ENCODE measurements around the gene ARID5B. TPM values are rescaled to one million over a fixed set of nuclear protein-coding genes. Genes with fewer than 3 reads are reported as not detected.

The ARID5B gene
- total and polyA plus RNA-seq, 2 donors (not counting 1 experiment from before 2014, with no cell fraction given) = 118 to 145 TPM

DNA sequence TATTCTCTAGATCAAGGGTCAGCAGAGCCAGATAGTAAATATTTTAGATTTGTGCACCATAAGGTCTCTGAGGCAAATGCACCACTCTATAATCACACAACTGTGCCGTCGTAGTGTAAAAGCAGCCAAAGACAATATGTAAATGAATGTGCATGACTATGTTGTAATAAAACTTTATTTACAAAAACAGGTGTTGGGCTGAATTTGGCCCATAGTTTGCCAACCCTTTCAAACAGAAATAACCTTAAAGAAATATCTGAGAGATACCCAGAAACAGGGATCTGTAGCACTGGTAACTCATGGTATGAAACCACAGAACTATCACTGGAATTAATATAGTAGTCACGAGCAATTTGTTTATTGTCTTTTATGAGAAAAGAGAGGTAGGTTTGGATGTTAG, 86.0 kb downstream of the ARID5B start:
- Histone ChIP-seq H3K27me3 (ENCODE audit: control insufficient read depth, insufficient read depth, low read length) (no peaks in the 10 kb centered on the region), H2AFZ (ENCODE audit: low read length) (no peak overlapping the region), H3K9me3 (ENCODE audit: control insufficient read depth, insufficient read depth, low read depth, low read length) (no peaks in the 10 kb centered on the region), H3K4me1 (ENCODE audit: control insufficient read depth, extremely low read depth, insufficient read depth, low read length) (peaks cover 9% of the 10 kb centered on the region), H3K9ac (ENCODE audit: insufficient read depth, low read length) (no peak overlapping the region), H4K20me1 (ENCODE audit: control insufficient read depth, extremely low read depth, insufficient read depth, low read length) (no peaks in the 10 kb centered on the region), H3K27ac (ENCODE audit: insufficient read depth, low read length) (no peak overlapping the region), H3K79me2 (ENCODE audit: control insufficient read depth, insufficient read depth, low read length) (peaks cover 31% of the 10 kb centered on the region), H3K4me3 (replicated peaks in 1 of 4; ENCODE audit: control extremely low read depth in 1 of 4, insufficient read depth in 1 of 4, low read depth in 3 of 4, low read length in 4 of 4) (peak overlapping the region in 2 of 4 experiments; percentile 3 to 11), H3K4me2 (ENCODE audit: extremely low read depth, insufficient read depth, low read length) (peak overlapping the region; percentile 6), H3K36me3 (ENCODE audit: control insufficient read depth, insufficient read depth, low read length) (no peaks in the 10 kb centered on the region)
- DNase-seq (ENCODE audit: low read depth in 2 of 2) = no peak
- TF ChIP-seq EZH2 (IDR thresholded peaks at IDR 0.05; ENCODE audit: low read length, missing control alignments) = no peak
- TF ChIP-seq, protein P1, sequence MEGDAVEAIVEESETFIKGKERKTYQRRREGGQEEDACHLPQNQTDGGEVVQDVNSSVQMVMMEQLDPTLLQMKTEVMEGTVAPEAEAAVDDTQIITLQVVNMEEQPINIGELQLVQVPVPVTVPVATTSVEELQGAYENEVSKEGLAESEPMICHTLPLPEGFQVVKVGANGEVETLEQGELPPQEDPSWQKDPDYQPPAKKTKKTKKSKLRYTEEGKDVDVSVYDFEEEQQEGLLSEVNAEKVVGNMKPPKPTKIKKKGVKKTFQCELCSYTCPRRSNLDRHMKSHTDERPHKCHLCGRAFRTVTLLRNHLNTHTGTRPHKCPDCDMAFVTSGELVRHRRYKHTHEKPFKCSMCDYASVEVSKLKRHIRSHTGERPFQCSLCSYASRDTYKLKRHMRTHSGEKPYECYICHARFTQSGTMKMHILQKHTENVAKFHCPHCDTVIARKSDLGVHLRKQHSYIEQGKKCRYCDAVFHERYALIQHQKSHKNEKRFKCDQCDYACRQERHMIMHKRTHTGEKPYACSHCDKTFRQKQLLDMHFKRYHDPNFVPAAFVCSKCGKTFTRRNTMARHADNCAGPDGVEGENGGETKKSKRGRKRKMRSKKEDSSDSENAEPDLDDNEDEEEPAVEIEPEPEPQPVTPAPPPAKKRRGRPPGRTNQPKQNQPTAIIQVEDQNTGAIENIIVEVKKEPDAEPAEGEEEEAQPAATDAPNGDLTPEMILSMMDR (conservative IDR thresholded peaks at IDR 0.05 in 1 of 2, IDR thresholded peaks at IDR 0.05 in 1 of 2; ENCODE audit: low read depth in 1 of 2, low read length in 2 of 2) = no peak

DNA sequence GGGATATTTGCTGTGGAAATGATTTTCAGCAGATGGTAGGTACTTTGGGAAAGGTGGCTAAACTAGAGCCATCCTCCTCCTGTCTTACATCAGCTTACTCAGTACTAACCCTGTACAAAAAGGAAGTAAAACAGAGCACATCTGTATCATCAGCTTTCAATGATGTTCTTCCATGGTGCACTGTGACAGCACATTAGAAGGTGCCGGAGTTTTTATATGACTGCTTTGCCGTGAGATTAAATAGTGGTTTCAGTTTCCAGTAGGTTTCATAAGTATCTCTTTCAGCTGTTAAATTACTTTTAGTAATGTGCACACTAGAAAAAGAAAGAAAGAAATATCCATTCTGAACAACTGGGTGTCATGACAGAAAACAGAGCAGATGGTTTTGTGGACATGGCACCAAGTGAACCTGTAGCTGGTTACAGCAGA, 86.5 kb downstream of the ARID5B start:
- peaks cover 9% of the 10 kb centered on the region for H3K4me1 ChIP-seq (ENCODE audit: control insufficient read depth, extremely low read depth, insufficient read depth, low read length)
- no peaks in the 10 kb centered on the region for H3K9me3 ChIP-seq (ENCODE audit: control insufficient read depth, insufficient read depth, low read depth, low read length)
- peaks cover 30% of the 10 kb centered on the region for H3K79me2 ChIP-seq (ENCODE audit: control insufficient read depth, insufficient read depth, low read length)
- H2AFZ ChIP-seq (ENCODE audit: low read length) = no peak overlapping the region
- no peak overlapping the region for H3K27ac ChIP-seq (ENCODE audit: insufficient read depth, low read length)
- H3K4me3 ChIP-seq (replicated peaks in 1 of 4; ENCODE audit: control extremely low read depth in 1 of 4, insufficient read depth in 1 of 4, low read depth in 3 of 4, low read length in 4 of 4) = peak overlapping the region in 2 of 4 experiments; percentile 3 to 11
- no peak overlapping the region for H3K9ac ChIP-seq (ENCODE audit: insufficient read depth, low read length)
- peak overlapping the region; percentile 6 for H3K4me2 ChIP-seq (ENCODE audit: extremely low read depth, insufficient read depth, low read length)
- no peaks in the 10 kb centered on the region for H3K36me3 ChIP-seq (ENCODE audit: control insufficient read depth, insufficient read depth, low read length)
- DNase-seq (ENCODE audit: low read depth in 2 of 2) = no peak
- TF ChIP-seq EZH2 (IDR thresholded peaks at IDR 0.05; ENCODE audit: low read length, missing control alignments) = no peak
- TF ChIP-seq, protein P1 (conservative IDR thresholded peaks at IDR 0.05 in 1 of 2, IDR thresholded peaks at IDR 0.05 in 1 of 2; ENCODE audit: low read depth in 1 of 2, low read length in 2 of 2) = no peak
- no peaks in the 10 kb centered on the region for H4K20me1 ChIP-seq (ENCODE audit: control insufficient read depth, extremely low read depth, insufficient read depth, low read length)
- H3K27me3 ChIP-seq (ENCODE audit: control insufficient read depth, insufficient read depth, low read length) = no peaks in the 10 kb centered on the region

DNA sequence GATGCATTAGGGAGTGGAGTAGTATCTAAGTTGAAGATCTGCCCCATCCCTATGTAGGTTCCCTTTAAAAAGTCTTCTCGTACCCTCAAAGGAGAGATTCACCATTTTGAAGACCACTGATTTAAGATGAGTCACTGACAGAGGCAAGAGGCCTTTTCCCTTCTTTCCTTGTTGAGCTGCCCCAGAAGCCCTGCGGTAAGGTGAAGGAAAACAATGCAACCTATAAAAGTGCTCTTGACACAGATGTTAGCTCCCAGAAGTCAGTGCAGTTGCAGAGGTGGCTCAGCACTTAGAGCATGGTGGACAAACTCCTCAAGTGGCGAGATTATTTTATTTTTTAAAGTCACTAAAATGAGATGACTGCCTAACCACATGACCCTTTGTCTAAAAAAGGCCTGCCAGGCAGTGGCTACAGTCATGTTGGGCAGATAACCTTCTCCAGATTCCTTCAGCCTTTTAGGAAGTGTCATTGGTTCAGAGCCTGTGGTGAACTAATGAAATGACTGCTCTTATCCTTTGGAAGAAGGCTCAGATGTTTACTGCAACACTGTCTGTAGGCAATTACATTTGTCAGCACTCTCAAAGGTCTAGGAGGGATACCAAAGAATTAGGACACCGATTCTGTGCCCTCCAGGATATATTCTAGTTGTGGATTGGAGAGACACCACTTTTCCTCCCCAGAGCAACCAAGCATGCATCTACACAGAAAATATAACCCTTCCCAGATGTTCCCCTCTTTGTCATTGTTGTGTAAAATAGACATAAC, 88.7 kb downstream of the ARID5B start:
- Histone ChIP-seq H3K27ac (ENCODE audit: insufficient read depth, low read length) (no peak overlapping the region), H3K79me2 (ENCODE audit: control insufficient read depth, insufficient read depth, low read length) (peaks cover 32% of the 10 kb centered on the region)

More for the DNA sequence above, 88.7 kb downstream of the ARID5B start:
- no peak overlapping the region for H2AFZ ChIP-seq (ENCODE audit: low read length)
- no peak overlapping the region for H3K4me2 ChIP-seq (ENCODE audit: extremely low read depth, insufficient read depth, low read length)
- no peaks in the 10 kb centered on the region for H3K27me3 ChIP-seq (ENCODE audit: control insufficient read depth, insufficient read depth, low read length)
- no peaks in the 10 kb centered on the region for H3K9me3 ChIP-seq (ENCODE audit: control insufficient read depth, insufficient read depth, low read depth, low read length)
- no peak overlapping the region for H3K4me3 ChIP-seq (replicated peaks in 1 of 4; ENCODE audit: control extremely low read depth in 1 of 4, insufficient read depth in 1 of 4, low read depth in 3 of 4, low read length in 4 of 4)
- no peaks in the 10 kb centered on the region for H3K36me3 ChIP-seq (ENCODE audit: control insufficient read depth, insufficient read depth, low read length)
- peaks cover 12% of the 10 kb centered on the region for H3K4me1 ChIP-seq (ENCODE audit: control insufficient read depth, extremely low read depth, insufficient read depth, low read length)
- no peak for DNase-seq (ENCODE audit: low read depth in 2 of 2)
- no peaks in the 10 kb centered on the region for H4K20me1 ChIP-seq (ENCODE audit: control insufficient read depth, extremely low read depth, insufficient read depth, low read length)
- no peak for TF ChIP-seq EZH2 (IDR thresholded peaks at IDR 0.05; ENCODE audit: low read length, missing control alignments)
- TF ChIP-seq, protein P1 (conservative IDR thresholded peaks at IDR 0.05 in 1 of 2, IDR thresholded peaks at IDR 0.05 in 1 of 2; ENCODE audit: low read depth in 1 of 2, low read length in 2 of 2) = no peak
- no peak overlapping the region for H3K9ac ChIP-seq (ENCODE audit: insufficient read depth, low read length)

Data from fibroblast of lung (primary cell).